Testis (tissue), 3 donors: ENCODE results near the gene IGFBP2. TPM values are rescaled to one million over a fixed set of nuclear protein-coding genes. Genes with fewer than 3 reads are reported as not detected.

ENCODE experiments used
- DNase-seq: peaks from one replicate; pipeline ENCODE4 v3.0.0-alpha.2; 2019
- H3K27ac ChIP-seq, 2 donors: fragments of 200-600 bp; sonication (generic); one replicate each; pipeline ENCODE4 v1.5.1; 2019
- H3K27me3 ChIP-seq: fragments of 200-600 bp; sonication (generic); one replicate; pipeline ENCODE4 v1.5.1; 2019
- H3K36me3 ChIP-seq: fragments of 200-600 bp; sonication (generic); one replicate; pipeline ENCODE4 v1.5.1; 2017; ENCODE audit warnings: low read depth; ENCODE audit errors: missing control alignments
- H3K4me1 ChIP-seq: fragments of 200-600 bp; sonication (generic); one replicate; pipeline ENCODE4 v1.5.1; 2019
- H3K4me3 ChIP-seq, 2 donors: fragments of 200-600 bp; sonication (generic); one replicate each; pipeline ENCODE4 v1.5.1; 2017 to 2019
- H3K9me3 ChIP-seq: fragments of 200-600 bp; sonication (generic); one replicate; pipeline ENCODE4 v1.5.1; 2017
- CTCF ChIP-seq, 3 experiments: fragments of 450-650 bp in 2 of 3; fragments of 200-600 bp in 1 of 3; sonication (generic) in 1 of 3; IDR thresholded peaks; one replicate each; pipeline ENCODE4 v1.5.1; 2016 to 2019; ENCODE audit warnings: antibody characterized with exemption in 3 of 3, mild to moderate bottlenecking in 2 of 3, moderate library complexity in 1 of 3
- POLR2A ChIP-seq: fragments of 450-650 bp; IDR thresholded peaks from one replicate; pipeline ENCODE4 v1.6.1; 2017; ENCODE audit warnings: antibody characterized with exemption, mild to moderate bottlenecking, moderate library complexity
- WGBS, 2 donors: methylation state at CpG; one replicate each; pipeline ENCODE4 v1.1.5; 2018; 5-methylcytosine and 5-hydroxymethylcytosine counted together
- intact Hi-C: fragments of 100-400 bp; cut with DNase I; formaldehyde crosslinking; loops from one replicate; pipeline ENCODE4 v1.15.1; 2023; ENCODE audit warnings: low total_unique reads
- polyA plus RNA-seq: library from polyadenylated mRNA; stranded (reverse); fragments of 350-450 nt; fragmentation: Illumina TruSeq; extraction: RNeasy Lipid Tissue Mini Kit (QIAGEN cat#74804); gene quantifications from one replicate; pipeline ENCODE4 v1.2.3, GENCODE V29; 2014; ENCODE audit warnings: low read depth, low replicate concordance; ENCODE audit not compliant: insufficient read depth
- total RNA-seq, 2 donors: library from RNA; depleted of rRNA; stranded (reverse); fragments of >200 nt; gene quantifications; one replicate each; pipeline ENCODE4 v1.2.3, GENCODE V29; 2016

IGFBP2 gene
- total and polyA plus RNA-seq, 3 donors from 2014 or later = 100 to 180 (median 118) TPM

- Histone ChIP-seq H3K4me3 (no peak overlapping the region), H3K4me1 (peaks cover 12% of the 10 kb centered on the region), H3K27me3 (no peaks in the 10 kb centered on the region), H3K27ac (no peak overlapping the region), H3K9me3 (no peaks in the 10 kb centered on the region), H3K36me3 (no peaks in the 10 kb centered on the region)
- TF ChIP-seq POLR2A (no peak), CTCF (IDR thresholded peaks at IDR 0.05) (peak; percentile 42 to 81 (median 58))
- DNase-seq = peak; percentile 53
- intact Hi-C loops = loop anchor here (10.0 kb wide), 1 partner anchor 1056 kb away; no protein-coding TSS in a partner anchor
- 29 to 46% methylated on average over 5 of the region's 5 CpGs for WGBS, 2 donors
These were observed 65.7 kb downstream of the IGFBP2 start for GRCh38 chr2:216698895-216699294.

- Histone ChIP-seq H3K36me3 (no peaks in the 10 kb centered on the region), H3K9me3 (no peaks in the 10 kb centered on the region), H3K4me3 (no peak overlapping the region), H3K4me1 (peaks cover 5% of the 10 kb centered on the region), H3K27me3 (no peaks in the 10 kb centered on the region), H3K27ac (no peak overlapping the region)
- 66 to 81% methylated on average over 7 of the region's 7 CpGs for WGBS, 2 donors
- DNase-seq = no peak
- intact Hi-C loops = no loop called here
- TF ChIP-seq CTCF (IDR thresholded peaks at IDR 0.05) (no peak), POLR2A (no peak)
These were observed 66.9 kb downstream of the IGFBP2 start for GRCh38 chr2:216700088-216700567.

- Histone ChIP-seq H3K27me3 (no peaks in the 10 kb centered on the region), H3K4me1 (peaks cover 3% of the 10 kb centered on the region), H3K4me3 (no peak overlapping the region), H3K9me3 (no peaks in the 10 kb centered on the region), H3K27ac (no peak overlapping the region), H3K36me3 (no peaks in the 10 kb centered on the region)
- no peak for DNase-seq
- intact Hi-C loops = no loop called here
- 75 to 80% methylated on average over 5 of the region's 5 CpGs for WGBS, 2 donors
- TF ChIP-seq CTCF (IDR thresholded peaks at IDR 0.05) = no peak
- TF ChIP-seq POLR2A = no peak
These were observed 67.6 kb downstream of the IGFBP2 start for GRCh38 chr2:216700781-216701180.

- DNase-seq = no peak
- H3K36me3 ChIP-seq = no peaks in the 10 kb centered on the region
- H3K9me3 ChIP-seq = no peaks in the 10 kb centered on the region
- H3K27me3 ChIP-seq = no peaks in the 10 kb centered on the region
- 86 to 93% methylated on average over 7 of the region's 7 CpGs for WGBS, 2 donors
- no peak overlapping the region for H3K4me3 ChIP-seq
- H3K4me1 ChIP-seq = peaks cover 3% of the 10 kb centered on the region
- no peak overlapping the region for H3K27ac ChIP-seq
- intact Hi-C loops = no loop called here
- TF ChIP-seq CTCF (IDR thresholded peaks at IDR 0.05) (no peak), POLR2A (no peak)
These were observed 68.3 kb downstream of the IGFBP2 start for GRCh38 chr2:216701544-216701943.

- Histone ChIP-seq H3K4me3 (no peak overlapping the region), H3K27ac (no peak overlapping the region), H3K4me1 (no peaks in the 10 kb centered on the region), H3K27me3 (no peaks in the 10 kb centered on the region), H3K36me3 (no peaks in the 10 kb centered on the region), H3K9me3 (no peaks in the 10 kb centered on the region)
- DNase-seq = no peak
- TF ChIP-seq CTCF (IDR thresholded peaks at IDR 0.05) (no peak), POLR2A (no peak)
- 65 to 75% methylated on average over 1 of the region's 1 CpG for WGBS, 2 donors
- intact Hi-C loops = no loop called here
These were observed 69.5 kb downstream of the IGFBP2 start for GRCh38 chr2:216702756-216703155.
